SK-N-MC (cell line): Measurements from ENCODE around the gene SKAP2.

ENCODE experiments used
- DNase-seq: peaks from one replicate; pipeline ENCODE4 v3.0.0-alpha.2; 2011; ENCODE audit warnings: low read depth, low spot score
- H3K27ac ChIP-seq: fragments of 200-600 bp; sonication (generic); 2 replicates; pipeline ENCODE4 v1.5.1; 2016; ENCODE audit warnings: mixed run types
- H3K36me3 ChIP-seq: fragments of 200-600 bp; sonication (generic); 2 replicates; pipeline ENCODE4 v1.6.1; 2017; ENCODE audit warnings: antibody characterized with exemption, low read length, mixed read lengths; ENCODE audit not compliant: insufficient read depth
- H3K4me3 ChIP-seq: fragments of 200-600 bp; sonication (generic); 2 replicates; pipeline ENCODE4 v1.5.1; 2016
- H3K9ac ChIP-seq: fragments of 200-600 bp; sonication (generic); 2 replicates; pipeline ENCODE4 v1.8.0; 2017; ENCODE audit warnings: mixed run types, mixed read lengths; ENCODE audit not compliant: insufficient read length
- H3K9me3 ChIP-seq: fragments of 200-600 bp; sonication (generic); 2 replicates; pipeline ENCODE4 v1.6.1; 2017; ENCODE audit warnings: low read depth, mild to moderate bottlenecking, antibody characterized with exemption, low read length, moderate library complexity, mixed read lengths
- EZH2 ChIP-seq: fragments of 200-600 bp; sonication (generic); IDR thresholded peaks from one replicate; pipeline ENCODE4 v1.6.1; 2017; ENCODE audit warnings: antibody characterized with exemption
- FOXP2 ChIP-seq: optimal IDR thresholded peaks from 2 replicates; pipeline ENCODE3; 2011; ENCODE audit warnings: mild to moderate bottlenecking, moderate library complexity; ENCODE audit not compliant: insufficient read depth; ENCODE audit errors: extremely low read length, control extremely low read depth
- POLR2AphosphoS5 ChIP-seq: IDR thresholded peaks from 2 replicates; pipeline ENCODE4 v1.6.1; 2012; ENCODE audit warnings: mild to moderate bottlenecking, low read depth, low read length, borderline replicate concordance

Gene SKAP2

GRCh38 chr7:26655781-26656180, 208.6 kb downstream of the SKAP2 start:
- no peaks in the 10 kb centered on the region for H3K36me3 ChIP-seq
- TF ChIP-seq FOXP2 (no peak), POLR2AphosphoS5 (no peak), EZH2 (no peak)
- no peak overlapping the region for H3K27ac ChIP-seq
- H3K9ac ChIP-seq = no peak overlapping the region
- DNase-seq = no peak
- H3K4me3 ChIP-seq = no peak overlapping the region
- H3K9me3 ChIP-seq = no peaks in the 10 kb centered on the region

GRCh38 chr7:26653430-26654399, 210.7 kb downstream of the SKAP2 start:
- no peak overlapping the region for H3K9ac ChIP-seq
- H3K4me3 ChIP-seq = no peak overlapping the region
- no peak for DNase-seq
- TF ChIP-seq FOXP2 (no peak), EZH2 (no peak), POLR2AphosphoS5 (no peak)
- H3K27ac ChIP-seq = no peak overlapping the region
- no peaks in the 10 kb centered on the region for H3K9me3 ChIP-seq
- H3K36me3 ChIP-seq = no peaks in the 10 kb centered on the region

DNA sequence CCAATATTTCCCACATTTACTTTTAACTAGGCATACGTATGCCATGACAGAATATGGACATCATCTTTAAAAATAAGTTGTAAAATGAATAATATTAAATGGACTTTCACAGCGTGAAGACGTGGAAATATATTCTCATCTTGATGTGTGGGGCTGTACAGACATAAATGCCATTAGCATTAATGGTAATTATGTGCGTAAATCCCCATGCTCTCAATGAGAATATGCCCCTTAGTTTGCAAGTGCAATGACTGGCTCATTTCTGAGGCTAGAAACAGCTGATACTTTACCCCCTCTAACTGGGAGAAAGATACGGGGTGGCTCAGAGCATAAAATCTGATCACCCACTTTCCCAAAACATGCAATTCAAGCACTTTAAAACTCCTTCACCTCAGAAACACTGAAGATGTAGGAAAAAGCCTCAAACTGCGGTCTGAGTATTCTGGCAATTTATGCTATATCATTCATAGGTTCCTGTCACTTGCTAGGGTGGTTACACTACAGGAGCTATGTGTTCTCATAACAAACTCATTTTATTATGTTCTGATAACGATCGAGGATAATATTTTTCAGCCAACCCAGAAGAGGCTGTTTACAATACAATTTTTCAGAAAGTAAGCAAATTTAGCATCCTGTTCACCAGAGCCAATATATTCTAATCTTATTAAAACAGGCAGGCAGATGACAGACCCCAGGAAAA, 211.8 kb downstream of the SKAP2 start:
- no peaks in the 10 kb centered on the region for H3K36me3 ChIP-seq
- H3K27ac ChIP-seq = no peak overlapping the region
- no peak for TF ChIP-seq FOXP2
- no peak for TF ChIP-seq POLR2AphosphoS5
- TF ChIP-seq EZH2 = no peak

DNA sequence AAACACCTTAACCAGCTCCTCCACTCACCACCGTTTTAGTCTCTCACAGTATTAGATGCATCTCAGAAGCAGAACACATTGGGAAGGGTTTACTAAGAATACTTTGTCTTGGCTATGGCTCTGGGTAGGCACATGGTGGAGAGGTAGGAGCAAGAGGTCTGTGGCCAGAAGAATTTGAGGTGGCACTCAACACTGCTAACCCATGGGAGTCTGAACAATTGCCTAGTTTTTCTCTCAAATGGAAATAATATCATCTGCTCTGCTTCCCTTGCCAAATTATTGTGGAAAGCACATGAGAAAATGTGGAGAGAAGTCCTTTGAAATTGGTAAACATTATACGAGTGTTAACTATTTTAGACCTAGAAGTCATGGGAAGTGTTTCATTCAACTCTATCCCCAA, 214.3 kb downstream of the SKAP2 start:
- Histone ChIP-seq H3K36me3 (no peaks in the 10 kb centered on the region), H3K4me3 (no peak overlapping the region), H3K9ac (no peak overlapping the region), H3K27ac (no peak overlapping the region), H3K9me3 (no peaks in the 10 kb centered on the region)
- TF ChIP-seq FOXP2 (no peak), POLR2AphosphoS5 (no peak), EZH2 (no peak)
- no peak for DNase-seq

More for the DNA sequence above, 211.8 kb downstream of the SKAP2 start:
- no peak overlapping the region for H3K4me3 ChIP-seq
- H3K9ac ChIP-seq = no peak overlapping the region
- DNase-seq = no peak
- H3K9me3 ChIP-seq = no peaks in the 10 kb centered on the region

- no peak for DNase-seq
- Histone ChIP-seq H3K9me3 (no peaks in the 10 kb centered on the region), H3K4me3 (no peak overlapping the region)
These were observed 215.0 kb downstream of the SKAP2 start for GRCh38 chr7:26649388-26649787.

DNA sequence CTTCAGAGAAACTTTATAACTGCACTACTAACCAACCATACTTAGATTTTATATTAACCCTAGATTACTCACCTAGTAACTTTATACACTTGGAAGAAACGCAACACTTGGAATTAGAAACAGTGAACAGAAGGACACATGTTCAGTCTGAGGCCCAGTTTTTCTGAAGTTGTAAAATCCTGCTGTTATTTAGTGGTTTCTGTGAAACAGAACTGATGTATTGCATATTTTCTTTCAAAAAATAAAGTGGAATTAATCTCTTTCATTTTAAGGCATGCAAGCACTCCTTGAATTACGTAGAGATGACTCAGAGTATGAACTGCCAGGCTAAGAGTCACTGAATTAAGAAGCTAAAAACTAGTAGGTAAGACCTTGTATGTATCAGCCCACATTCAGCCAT, 215.8 kb downstream of the SKAP2 start:
- TF ChIP-seq EZH2 (no peak), POLR2AphosphoS5 (no peak), FOXP2 (no peak)
- no peak overlapping the region for H3K27ac ChIP-seq
- no peak for DNase-seq
- H3K4me3 ChIP-seq = no peak overlapping the region
- no peaks in the 10 kb centered on the region for H3K9me3 ChIP-seq
- no peaks in the 10 kb centered on the region for H3K36me3 ChIP-seq
- H3K9ac ChIP-seq = no peak overlapping the region

More at GRCh38 chr7:26649388-26649787, 215.0 kb downstream of the SKAP2 start:
- TF ChIP-seq FOXP2 (no peak), POLR2AphosphoS5 (no peak), EZH2 (no peak)
- Histone ChIP-seq H3K36me3 (no peaks in the 10 kb centered on the region), H3K27ac (no peak overlapping the region), H3K9ac (no peak overlapping the region)

DNA sequence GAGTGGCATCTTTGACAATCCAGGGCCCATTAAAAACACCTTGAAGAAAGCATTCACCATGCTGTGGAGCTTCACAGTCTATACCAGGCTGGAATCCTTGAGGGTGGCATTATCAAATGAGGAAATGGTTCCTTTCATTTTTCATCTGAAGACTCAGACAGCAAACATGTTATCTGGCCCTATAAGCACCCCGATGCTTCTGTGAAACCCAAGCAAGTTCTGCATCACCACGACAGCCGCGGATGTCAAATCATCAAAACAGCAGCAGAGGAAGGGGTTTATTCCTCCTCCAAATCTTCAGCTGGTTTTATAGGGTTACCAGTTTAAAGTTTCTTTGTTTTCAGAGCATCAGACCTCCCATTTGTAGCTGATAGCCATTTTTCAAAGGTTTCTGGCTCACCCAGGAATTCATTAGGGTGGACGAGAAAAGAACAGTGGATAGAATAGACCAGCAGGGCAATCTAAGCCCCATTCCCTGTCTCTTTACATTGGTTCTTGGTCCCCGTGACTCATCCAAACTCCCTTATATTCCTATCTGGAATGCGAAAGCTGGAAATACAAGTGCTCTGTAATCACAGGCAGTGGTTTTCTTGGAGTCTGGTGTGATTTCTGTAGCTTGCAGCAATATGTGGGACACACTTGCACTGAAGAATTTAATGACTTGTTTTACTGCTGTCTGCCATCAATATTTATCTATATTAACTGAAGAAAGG, 217.9 kb downstream of the SKAP2 start:
- Histone ChIP-seq H3K4me3 (no peak overlapping the region), H3K9ac (no peak overlapping the region), H3K27ac (no peak overlapping the region), H3K9me3 (no peaks in the 10 kb centered on the region), H3K36me3 (no peaks in the 10 kb centered on the region)
- no peak for DNase-seq
- TF ChIP-seq EZH2 = no peak
- TF ChIP-seq FOXP2 = no peak
- no peak for TF ChIP-seq POLR2AphosphoS5

DNA sequence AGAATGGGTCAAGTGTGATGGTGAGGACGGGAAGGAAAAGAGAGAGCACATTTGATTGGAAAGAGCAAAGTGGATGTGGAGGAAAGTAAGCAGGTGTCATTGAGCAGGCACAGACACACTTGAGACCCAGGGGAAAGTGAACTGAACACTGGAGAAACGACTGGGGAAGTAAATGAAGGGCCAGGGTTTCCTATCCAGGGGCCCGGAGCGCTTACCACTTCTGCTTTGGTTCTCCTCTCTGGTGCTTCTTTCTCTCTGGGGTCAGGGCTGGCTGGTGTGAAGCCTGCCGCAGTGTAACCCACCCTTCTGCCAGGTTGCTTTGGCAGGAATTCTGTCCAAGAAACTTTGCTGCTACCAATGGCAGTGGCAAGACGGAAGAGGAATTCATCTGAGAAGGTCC, 219.3 kb downstream of the SKAP2 start:
- Histone ChIP-seq H3K27ac (no peak overlapping the region), H3K36me3 (no peaks in the 10 kb centered on the region), H3K9me3 (no peaks in the 10 kb centered on the region), H3K9ac (no peak overlapping the region), H3K4me3 (no peak overlapping the region)
- TF ChIP-seq FOXP2 (no peak), EZH2 (no peak), POLR2AphosphoS5 (no peak)
- DNase-seq = no peak
